Measurements from ENCODE around the gene FITM1.

The FITM1 gene

GRCh38 chr14:24179961-24180796 is 49.7 kb downstream of the FITM1 start:
- DNase-seq (ENCODE audit: low read depth in 2 of 3, low spot score in 2 of 3) = no peak

GRCh38 chr14:24181371-24182077 is 51.1 kb downstream of the FITM1 start:
- DNase-seq (ENCODE audit: low read depth in 2 of 3, low spot score in 2 of 3) = no peak

Data from activated CD8-positive, alpha-beta memory T cell treated with anti-CD3 and anti-CD28 coated beads for 48 hours (primary cell).